Muscle layer of duodenum (tissue), 2 donors: Measurements from ENCODE around the gene SELPLG.

Source experiments
- H3K27ac ChIP-seq: one replicate; pipeline ENCODE4 v1.7.0; 2013; ENCODE audit warnings: mild to moderate bottlenecking, low read length
- H3K27me3 ChIP-seq: one replicate; pipeline ENCODE4 v1.7.0; 2013; ENCODE audit warnings: low read depth, mild to moderate bottlenecking, control low read depth, low read length
- H3K36me3 ChIP-seq, 2 donors: one replicate each; pipeline ENCODE4 v1.7.0; 2013; ENCODE audit warnings: low read length in 2 of 2, control low read depth in 1 of 2, mild to moderate bottlenecking in 1 of 2; ENCODE audit not compliant: insufficient read depth in 2 of 2, control insufficient read depth in 1 of 2
- H3K4me1 ChIP-seq, 2 donors: one replicate each; pipeline ENCODE4 v1.7.0; 2013; ENCODE audit warnings: low read length in 2 of 2, mild to moderate bottlenecking in 2 of 2, control low read depth in 1 of 2, moderate library complexity in 1 of 2; ENCODE audit not compliant: insufficient read depth in 2 of 2, control insufficient read depth in 1 of 2
- H3K4me3 ChIP-seq, 2 donors: one replicate each; pipeline ENCODE4 v1.7.0; 2013; ENCODE audit warnings: low read length in 2 of 2, low read depth in 1 of 2, mild to moderate bottlenecking in 1 of 2
- H3K9me3 ChIP-seq, 2 donors: one replicate each; pipeline ENCODE4 v1.7.0; 2013; ENCODE audit warnings: low read length in 2 of 2, control low read depth in 1 of 2, mild to moderate bottlenecking in 1 of 2; ENCODE audit not compliant: control insufficient read depth in 1 of 2
- donor health status: healthy.

SELPLG gene

GRCh38 chr12:108644811-108645120, 11.1 kb upstream of the SELPLG start:
- Histone ChIP-seq H3K27ac (no peak overlapping the region), H3K9me3 (no peaks in the 10 kb centered on the region), H3K27me3 (no peaks in the 10 kb centered on the region), H3K4me1 (peaks cover 4 to 21% of the 10 kb centered on the region in 2 donors), H3K36me3 (peaks cover 24 to 48% of the 10 kb centered on the region in 2 donors), H3K4me3 (no peak overlapping the region)

GRCh38 chr12:108643941-108644810, 10.5 kb upstream of the SELPLG start:
- no peaks in the 10 kb centered on the region for H3K9me3 ChIP-seq
- peaks cover 18 to 42% of the 10 kb centered on the region in 2 donors for H3K36me3 ChIP-seq
- no peak overlapping the region for H3K27ac ChIP-seq
- no peaks in the 10 kb centered on the region for H3K27me3 ChIP-seq
- no peak overlapping the region for H3K4me3 ChIP-seq
- peaks cover 4 to 17% of the 10 kb centered on the region in 2 donors for H3K4me1 ChIP-seq

GRCh38 chr12:108642899-108643654, 9.4 kb upstream of the SELPLG start:
- Histone ChIP-seq H3K36me3 (peaks cover 7 to 31% of the 10 kb centered on the region in 2 donors), H3K9me3 (no peaks in the 10 kb centered on the region), H3K4me3 (no peak overlapping the region), H3K27me3 (no peaks in the 10 kb centered on the region), H3K27ac (no peak overlapping the region), H3K4me1 (peaks cover 6 to 20% of the 10 kb centered on the region in 2 donors)

- peaks cover 12 to 27% of the 10 kb centered on the region in 2 donors for H3K4me1 ChIP-seq
- H3K4me3 ChIP-seq = no peak overlapping the region
- H3K27me3 ChIP-seq = no peaks in the 10 kb centered on the region
- peaks cover 5 to 24% of the 10 kb centered on the region in 2 donors for H3K36me3 ChIP-seq
- H3K27ac ChIP-seq = no peak overlapping the region
- no peaks in the 10 kb centered on the region for H3K9me3 ChIP-seq
These were observed 8.7 kb upstream of the SELPLG start for GRCh38 chr12:108642269-108642870.

- Histone ChIP-seq H3K27ac (no peak overlapping the region), H3K36me3 (peaks cover 5 to 18% of the 10 kb centered on the region in 2 donors), H3K9me3 (no peaks in the 10 kb centered on the region), H3K27me3 (no peaks in the 10 kb centered on the region), H3K4me3 (no peak overlapping the region), H3K4me1 (peaks cover 9 to 30% of the 10 kb centered on the region in 2 donors)
These were observed 8.0 kb upstream of the SELPLG start for GRCh38 chr12:108641446-108642268.

- H3K36me3 ChIP-seq = peaks cover 5 to 10% of the 10 kb centered on the region in 2 donors
- H3K27me3 ChIP-seq = no peaks in the 10 kb centered on the region
- H3K4me3 ChIP-seq = no peak overlapping the region
- peaks cover 7 to 33% of the 10 kb centered on the region in 2 donors for H3K4me1 ChIP-seq
- no peak overlapping the region for H3K27ac ChIP-seq
- H3K9me3 ChIP-seq = no peaks in the 10 kb centered on the region
These were observed 7.2 kb upstream of the SELPLG start for GRCh38 chr12:108640802-108641445.

GRCh38 chr12:108638997-108639822, 5.5 kb upstream of the SELPLG start:
- no peak overlapping the region for H3K4me3 ChIP-seq
- peaks cover 7 to 35% of the 10 kb centered on the region in 2 donors for H3K4me1 ChIP-seq
- peak overlapping the region; percentile 1 for H3K27ac ChIP-seq
- no peaks in the 10 kb centered on the region for H3K27me3 ChIP-seq
- no peaks in the 10 kb centered on the region for H3K9me3 ChIP-seq
- H3K36me3 ChIP-seq = peaks cover 0 to 1% of the 10 kb centered on the region in 2 donors

GRCh38 chr12:108638141-108638827, 4.6 kb upstream of the SELPLG start:
- peak overlapping the region; percentile 11 for H3K27ac ChIP-seq
- H3K36me3 ChIP-seq = no peaks in the 10 kb centered on the region
- peaks cover 7 to 33% of the 10 kb centered on the region in 2 donors for H3K4me1 ChIP-seq
- no peaks in the 10 kb centered on the region for H3K27me3 ChIP-seq
- no peaks in the 10 kb centered on the region for H3K9me3 ChIP-seq
- H3K4me3 ChIP-seq = peak overlapping the region in 1 of 2 donors; percentile 28

- H3K9me3 ChIP-seq = no peaks in the 10 kb centered on the region
- H3K27me3 ChIP-seq = no peaks in the 10 kb centered on the region
- H3K27ac ChIP-seq = no peak overlapping the region
- H3K4me1 ChIP-seq = peaks cover 7 to 32% of the 10 kb centered on the region in 2 donors
- no peaks in the 10 kb centered on the region for H3K36me3 ChIP-seq
- no peak overlapping the region for H3K4me3 ChIP-seq
These were observed 3.7 kb upstream of the SELPLG start for GRCh38 chr12:108637222-108637971.
